Right lobe of liver (tissue), 4 donors: ENCODE results near the gene LOXL4.

Experiments used
- POLR2A ChIP-seq: fragments of 450-650 bp; IDR thresholded peaks from one replicate; pipeline ENCODE4 v1.6.1; 2017; ENCODE audit warnings: antibody characterized with exemption, mild to moderate bottlenecking
- TF ChIP-seq, protein P1 (sequence below), 4 donors: fragments of 200-600 bp in 3 of 4; fragments of 450-650 bp in 1 of 4; IDR thresholded peaks; one replicate each; pipeline versions ENCODE4 v1.5.1 to v1.8.0; 2016 to 2022; ENCODE audit warnings: antibody characterized with exemption in 4 of 4, mild to moderate bottlenecking in 2 of 4
- donor health status: DM: no; HTN: no; CAD: no.
- donor health status: DM: no; HTN: no; CAD: no.
- donor health status: DM: no; HTN: yes; CAD: no.

- TF ChIP-seq, protein P1, sequence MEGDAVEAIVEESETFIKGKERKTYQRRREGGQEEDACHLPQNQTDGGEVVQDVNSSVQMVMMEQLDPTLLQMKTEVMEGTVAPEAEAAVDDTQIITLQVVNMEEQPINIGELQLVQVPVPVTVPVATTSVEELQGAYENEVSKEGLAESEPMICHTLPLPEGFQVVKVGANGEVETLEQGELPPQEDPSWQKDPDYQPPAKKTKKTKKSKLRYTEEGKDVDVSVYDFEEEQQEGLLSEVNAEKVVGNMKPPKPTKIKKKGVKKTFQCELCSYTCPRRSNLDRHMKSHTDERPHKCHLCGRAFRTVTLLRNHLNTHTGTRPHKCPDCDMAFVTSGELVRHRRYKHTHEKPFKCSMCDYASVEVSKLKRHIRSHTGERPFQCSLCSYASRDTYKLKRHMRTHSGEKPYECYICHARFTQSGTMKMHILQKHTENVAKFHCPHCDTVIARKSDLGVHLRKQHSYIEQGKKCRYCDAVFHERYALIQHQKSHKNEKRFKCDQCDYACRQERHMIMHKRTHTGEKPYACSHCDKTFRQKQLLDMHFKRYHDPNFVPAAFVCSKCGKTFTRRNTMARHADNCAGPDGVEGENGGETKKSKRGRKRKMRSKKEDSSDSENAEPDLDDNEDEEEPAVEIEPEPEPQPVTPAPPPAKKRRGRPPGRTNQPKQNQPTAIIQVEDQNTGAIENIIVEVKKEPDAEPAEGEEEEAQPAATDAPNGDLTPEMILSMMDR (IDR thresholded peaks at IDR 0.05), result no peak
- no peak for TF ChIP-seq POLR2A
Measured at GRCh38 chr10:98235846-98236245, 32.1 kb downstream of the LOXL4 start.
